Tongue (tissue), 2 donors: Measurements from ENCODE around the gene CDH10. TPM values are rescaled to one million over a fixed set of nuclear protein-coding genes. Genes with fewer than 3 reads are reported as not detected.

Source experiments
- DNase-seq: peaks from one replicate; pipeline ENCODE4 v3.0.0-alpha.2; 2015
- total RNA-seq: library from RNA; depleted of rRNA; stranded (reverse); fragments of >200 nt; gene quantifications from one replicate; pipeline ENCODE4 v1.2.3, GENCODE V29; 2014

Gene CDH10
- total RNA-seq = 2.5 TPM

DNA sequence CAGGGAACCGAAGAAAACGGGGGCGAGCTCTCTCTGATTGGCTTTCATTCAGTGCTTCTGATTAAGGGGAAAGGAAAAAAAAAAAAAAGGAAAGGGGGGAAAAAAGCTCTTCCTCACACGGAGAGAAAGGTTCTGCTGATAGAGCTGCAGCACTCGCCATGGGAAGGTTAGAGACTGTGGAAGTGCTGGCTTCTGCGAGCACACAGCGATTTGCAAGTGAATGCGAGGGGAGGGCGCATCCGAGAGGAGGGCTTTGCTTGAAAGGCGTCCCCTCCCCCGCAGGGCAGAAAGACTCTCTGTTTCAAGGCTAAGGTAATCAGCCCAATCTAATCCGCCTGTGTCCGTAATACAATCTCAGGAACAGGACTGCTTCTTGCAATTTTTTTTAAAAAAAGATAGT is at the start of gene CDH10:
CDH10 (minus strand) TSS at position 218 of the 400 bp plus-strand sequence. CDS start 51,488 bp downstream, outside the sequence.
- peak; percentile 74 for DNase-seq

DNA sequence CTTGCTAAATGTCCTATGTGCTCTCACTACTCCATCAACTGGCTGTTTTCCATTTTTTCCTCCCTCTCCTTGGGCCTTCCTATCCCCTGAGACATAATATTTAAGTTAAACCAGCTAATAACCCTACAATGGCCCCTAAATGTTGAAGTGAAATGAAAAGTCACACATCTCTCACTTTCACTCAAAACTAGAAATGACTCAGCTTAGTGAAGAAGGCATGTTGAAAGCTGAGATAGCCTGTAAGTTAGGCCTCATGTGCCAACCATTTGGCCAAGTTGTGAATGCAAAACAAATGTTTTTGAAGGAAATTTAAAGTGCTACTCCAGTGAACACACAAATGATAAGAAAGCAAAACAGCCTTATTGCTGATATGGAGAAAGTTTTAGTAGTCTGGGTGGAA is 48.8 kb upstream of the CDH10 start:
- no peak for DNase-seq

DNA sequence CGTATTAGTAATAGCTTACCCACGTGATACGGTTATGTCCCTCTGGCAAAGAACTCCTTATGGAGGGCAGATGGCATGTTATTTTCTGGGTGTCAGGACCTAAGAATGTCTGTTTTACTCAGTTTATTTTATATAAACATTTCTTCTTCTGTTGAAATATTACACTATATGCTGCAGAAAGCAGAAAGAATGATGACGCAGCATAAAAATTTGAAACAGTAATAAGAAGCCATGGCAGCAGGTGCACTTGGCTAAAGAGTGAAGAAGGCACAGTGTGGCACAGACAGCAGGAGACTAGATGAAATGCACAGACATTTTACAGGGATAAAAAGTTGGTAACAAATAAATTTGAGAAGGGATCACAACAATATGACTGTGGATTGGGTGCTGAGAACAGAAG is 46.3 kb upstream of the CDH10 start:
- no peak for DNase-seq

DNA sequence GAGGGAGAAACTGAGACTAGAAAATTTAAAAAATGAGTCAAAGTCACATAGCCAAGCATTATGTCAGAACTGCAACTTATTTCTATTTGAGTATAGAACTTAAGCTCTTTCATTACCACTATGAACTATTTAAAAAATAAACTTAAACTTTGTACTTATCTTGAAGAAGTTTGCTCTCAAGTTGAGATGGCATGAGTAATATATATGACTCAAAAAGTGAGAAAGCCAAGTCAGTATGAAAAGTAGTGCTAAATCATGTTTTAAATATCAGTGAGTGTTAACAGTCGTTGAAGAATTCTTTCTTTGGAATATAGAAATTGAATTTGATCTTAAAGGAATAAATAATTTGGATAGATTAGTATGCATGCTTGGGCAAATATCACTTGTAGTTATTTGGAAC is 36.3 kb upstream of the CDH10 start:
- no peak for DNase-seq

DNA sequence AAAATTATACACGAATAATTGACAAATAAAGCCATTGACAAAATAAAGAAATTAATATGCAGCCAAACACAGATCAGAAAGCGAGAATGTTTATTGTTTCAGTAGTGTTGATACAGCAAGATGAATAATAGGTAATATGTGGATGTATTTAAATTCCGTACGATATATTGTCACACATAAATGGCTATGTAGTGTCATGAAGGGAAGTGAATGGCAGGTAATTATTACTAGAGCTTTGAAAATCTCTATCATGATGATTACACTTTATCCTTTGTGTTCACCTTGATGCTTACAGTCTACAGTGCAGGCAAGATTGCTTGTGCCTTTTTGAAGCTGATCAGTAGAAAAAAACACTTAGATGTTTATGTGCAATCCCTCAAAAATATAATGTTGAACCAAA is 23.3 kb upstream of the CDH10 start:
- no peak for DNase-seq

DNA sequence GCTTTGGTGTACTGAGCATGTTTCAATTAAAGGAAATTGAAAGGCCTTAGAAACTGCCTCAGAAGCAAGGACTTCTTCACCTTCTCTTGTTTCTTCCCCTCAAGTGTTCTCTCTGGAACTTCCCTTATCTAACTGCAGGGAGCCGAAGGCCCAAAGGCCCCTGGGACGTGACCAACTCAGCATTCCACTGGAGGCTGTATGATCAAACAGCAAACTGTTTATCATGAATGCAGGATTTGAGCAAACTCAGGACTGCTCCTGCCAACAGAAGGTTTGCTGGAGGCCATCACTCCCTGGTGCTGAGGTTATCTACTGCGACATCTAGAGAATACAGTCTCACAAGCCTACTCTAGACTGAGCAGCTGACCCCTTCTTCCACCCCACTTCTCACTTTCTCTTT is 4.8 kb upstream of the CDH10 start:
- no peak for DNase-seq

DNA sequence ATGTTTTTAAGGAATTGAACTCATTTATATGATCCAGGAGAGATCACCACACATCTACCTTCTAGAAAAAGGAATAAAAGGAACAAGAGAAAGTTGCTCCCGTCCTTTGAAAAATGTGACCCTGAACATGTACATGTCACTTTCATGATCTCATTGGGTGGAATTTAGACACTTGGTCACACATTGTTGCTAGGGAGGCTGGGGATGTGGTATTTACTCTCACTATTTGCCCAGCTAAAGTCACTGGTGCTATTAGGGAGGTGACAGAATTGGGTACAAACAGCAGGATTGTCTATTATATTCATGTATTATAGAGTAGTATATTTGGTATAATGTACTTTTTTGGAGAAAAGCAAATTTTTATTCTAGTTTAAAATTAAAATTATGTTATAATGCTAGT is 2.1 kb upstream of the CDH10 start:
- DNase-seq = no peak

DNA sequence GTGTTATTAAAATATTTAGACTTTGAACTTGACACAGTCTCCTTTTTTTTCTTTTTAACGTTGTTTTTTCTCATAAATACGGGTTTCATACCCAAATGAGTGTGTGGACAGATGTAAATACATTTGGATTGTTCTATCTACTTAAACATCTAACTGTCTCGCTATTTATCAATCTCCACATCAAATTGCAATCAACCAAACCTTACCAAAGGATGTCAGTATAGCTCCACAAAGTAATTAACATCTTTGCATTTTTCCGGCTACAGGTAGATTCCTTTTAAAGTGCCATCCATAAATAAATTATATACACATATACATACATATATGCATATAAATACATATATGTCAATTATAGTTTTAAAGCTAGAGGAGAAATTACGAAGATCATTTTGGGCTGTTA is 705 bp upstream of the CDH10 start:
- DNase-seq = no peak

DNA sequence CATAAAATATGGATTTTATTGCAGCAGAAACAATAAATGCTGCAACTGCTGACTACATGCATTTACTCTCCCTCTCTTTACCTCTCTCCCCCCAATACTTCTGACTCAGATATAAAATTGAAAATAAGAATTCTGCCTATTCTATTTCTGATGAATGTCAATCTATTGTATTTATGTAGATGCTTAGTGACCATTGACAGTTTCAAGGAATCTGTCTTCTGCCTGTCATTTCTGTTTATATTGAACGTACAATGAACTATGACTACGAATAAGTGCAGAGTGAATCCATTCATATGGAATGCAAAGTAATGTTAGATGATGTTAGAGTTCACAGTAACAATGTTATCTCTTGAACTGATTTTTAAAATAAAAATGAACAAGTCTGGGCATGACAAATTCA is 898 bp downstream of the CDH10 start:
- DNase-seq = no peak

DNA sequence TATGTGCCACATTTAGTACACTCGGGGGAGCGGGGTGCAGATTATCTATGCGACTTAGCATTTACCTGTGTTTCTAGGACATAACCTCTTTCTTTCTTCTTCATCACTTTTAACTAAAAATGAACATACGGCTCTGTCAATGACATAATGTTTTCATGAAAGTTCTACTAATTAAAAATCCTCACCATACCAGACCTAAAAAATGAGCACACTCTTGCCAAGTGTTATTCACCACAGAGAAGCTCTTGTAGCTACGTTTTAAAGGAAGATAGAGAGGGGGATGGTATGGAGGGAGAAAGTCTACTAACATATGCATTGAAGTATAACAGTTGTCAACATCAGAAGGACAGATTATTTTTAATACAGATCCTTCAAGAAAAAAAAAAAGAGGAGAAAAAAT is 1.6 kb downstream of the CDH10 start:
- no peak for DNase-seq

DNA sequence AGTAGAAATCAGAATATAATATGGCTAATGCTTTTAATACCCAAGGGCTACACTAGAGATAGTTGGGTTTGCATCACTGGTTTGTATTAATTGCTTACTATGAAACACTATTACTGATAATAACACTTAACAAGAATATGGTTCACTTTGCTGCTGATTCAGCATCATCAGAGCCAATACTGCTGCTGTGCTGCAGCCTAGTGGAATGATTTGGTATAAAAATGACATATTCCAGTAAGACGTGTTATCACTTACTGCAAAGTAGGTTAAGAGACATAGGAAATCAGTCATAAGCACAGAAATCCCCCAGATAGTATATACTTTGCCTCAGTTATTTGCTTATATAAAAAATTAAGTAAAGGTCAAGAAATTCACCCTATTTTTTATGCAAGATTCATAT is 2.8 kb downstream of the CDH10 start:
- peak; percentile 47 for DNase-seq

DNA sequence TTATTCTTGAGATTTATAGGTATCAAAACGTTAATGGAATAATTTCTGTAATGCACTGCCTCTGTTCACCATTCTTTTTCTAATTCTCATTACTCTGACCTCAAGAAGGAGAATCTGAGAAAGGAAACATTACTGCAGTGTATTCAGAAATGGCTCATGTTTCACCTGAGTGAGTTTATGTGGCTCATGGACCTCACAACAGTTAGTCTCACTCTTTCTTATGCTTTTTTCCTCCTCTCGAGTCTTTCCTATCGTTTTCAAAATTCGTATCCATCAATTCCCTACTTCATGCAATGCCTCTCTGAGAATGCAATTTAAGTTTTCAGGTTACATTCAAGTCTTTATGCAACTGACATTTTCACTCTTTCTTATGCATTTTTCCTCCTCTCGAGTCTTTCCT is 9.6 kb downstream of the CDH10 start:
- no peak for DNase-seq

DNA sequence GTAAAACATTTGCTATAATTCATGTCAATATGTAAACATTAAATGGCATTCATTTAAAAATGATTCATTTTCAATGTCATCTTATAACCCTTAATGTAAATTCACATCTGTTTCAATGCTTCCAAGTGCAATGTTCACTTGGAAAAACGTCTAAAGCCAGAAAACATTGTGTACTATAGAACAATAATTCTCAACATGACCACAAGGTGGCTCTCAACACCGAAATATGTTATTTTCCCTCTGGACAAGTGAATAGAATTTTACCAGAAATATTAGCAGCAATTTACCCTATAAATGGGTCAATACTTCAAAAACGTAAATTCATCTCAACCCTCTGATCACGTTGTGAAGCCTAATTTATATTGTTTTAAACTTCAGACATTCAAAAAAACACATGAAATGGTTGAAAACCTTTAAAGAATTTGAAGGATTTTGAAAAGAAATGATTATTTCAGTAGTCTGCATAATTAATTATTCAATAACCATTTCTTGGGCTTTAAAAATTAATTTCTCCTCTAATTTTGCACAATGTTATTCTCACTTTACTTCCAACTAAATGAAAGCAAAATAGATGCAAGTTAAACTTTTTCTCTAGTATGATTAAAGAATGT is 11.0 kb downstream of the CDH10 start:
- DNase-seq = peak; percentile 77

DNA sequence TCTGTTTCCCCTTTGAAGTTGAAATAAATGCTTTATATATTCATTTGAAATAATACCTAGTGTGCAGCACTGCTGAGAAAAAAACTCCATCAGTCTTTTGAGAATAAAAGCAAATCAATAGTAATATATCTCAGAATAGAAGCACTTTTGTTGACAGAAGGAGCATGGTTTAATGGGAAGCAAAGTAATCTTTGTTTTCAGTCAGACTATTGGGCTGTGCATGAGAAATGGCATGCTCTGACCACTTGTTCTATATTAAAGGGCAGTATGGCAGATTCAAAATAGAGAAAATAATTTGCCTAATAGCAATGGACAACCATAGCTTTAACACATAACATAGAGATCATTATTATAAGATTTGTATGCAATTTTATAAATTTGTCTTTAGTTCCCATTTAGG is 12.4 kb downstream of the CDH10 start:
- DNase-seq = no peak

DNA sequence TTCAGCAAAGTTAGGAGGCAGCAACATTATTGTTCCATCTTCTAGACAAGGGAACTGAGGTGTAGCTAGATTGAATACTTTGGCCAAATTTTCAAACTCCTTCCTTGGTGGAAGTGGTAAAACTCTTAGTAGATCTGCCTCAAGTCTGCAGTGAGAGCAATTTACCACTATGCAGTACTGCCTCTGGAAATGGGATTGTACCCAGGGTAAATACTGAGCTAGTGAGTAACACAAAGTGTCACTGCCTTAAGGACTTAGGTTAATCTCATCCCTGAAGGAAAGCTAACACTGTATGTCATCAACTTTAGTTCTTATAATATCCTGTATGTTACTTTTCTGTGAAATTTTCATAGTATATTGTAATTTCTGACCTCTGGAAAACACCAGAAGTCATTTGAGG is 13.9 kb downstream of the CDH10 start:
- no peak for DNase-seq

DNA sequence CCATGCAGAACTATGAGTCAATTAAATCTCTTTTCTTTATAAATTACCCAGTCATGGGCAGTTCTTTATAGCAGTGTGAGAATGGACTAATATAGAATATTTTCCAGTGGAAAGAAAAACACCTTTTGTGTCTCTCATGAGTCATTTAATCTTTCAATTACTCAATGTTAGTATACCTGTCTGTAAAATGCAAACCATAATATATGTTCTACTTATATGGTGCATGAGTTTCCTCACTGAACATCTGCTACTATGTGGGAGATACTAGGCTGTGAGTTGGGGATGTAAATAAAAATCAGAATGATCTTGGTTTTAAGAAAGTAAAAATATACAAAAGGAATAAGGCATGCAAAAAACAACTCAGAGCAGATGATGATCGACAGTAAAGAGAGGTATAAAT is 15.0 kb downstream of the CDH10 start:
- DNase-seq = no peak

DNA sequence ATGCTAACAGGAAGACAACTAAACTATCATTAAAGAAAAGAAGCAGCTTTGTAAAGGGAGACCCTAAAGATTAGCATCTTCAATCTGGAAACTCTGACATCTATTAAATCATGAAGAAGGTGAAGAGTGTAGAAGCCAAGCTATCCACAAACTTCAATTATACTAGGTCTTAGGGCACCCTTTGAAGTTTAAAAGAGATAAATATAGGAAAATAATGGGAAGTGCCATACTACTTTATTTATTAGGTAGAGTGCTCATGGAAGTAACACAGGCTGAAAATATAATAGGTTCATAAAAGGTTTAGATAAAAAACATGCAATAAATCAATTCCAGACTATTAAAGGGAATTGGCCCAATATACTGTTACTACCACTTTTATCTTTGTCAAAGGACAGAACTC is 19.9 kb downstream of the CDH10 start:
- DNase-seq = no peak

DNA sequence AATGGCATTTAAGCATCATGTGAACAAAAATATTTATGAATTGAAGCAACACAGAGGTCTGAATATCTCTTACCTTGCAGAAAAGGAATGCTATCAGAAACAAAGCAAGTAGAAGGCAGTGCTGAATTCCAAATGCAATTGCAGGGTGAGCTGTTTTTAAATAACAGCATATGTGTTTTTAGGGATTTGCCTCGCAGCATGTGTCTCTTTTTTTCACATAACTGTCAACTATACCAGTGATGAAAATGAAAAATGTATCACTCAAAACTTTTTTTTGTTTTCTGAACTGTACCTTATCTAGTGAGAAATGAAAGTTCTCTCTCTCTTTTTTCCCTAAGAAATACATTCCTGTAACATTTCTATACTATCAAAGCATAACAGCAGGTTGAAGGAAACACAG is 21.2 kb downstream of the CDH10 start:
- DNase-seq = no peak

DNA sequence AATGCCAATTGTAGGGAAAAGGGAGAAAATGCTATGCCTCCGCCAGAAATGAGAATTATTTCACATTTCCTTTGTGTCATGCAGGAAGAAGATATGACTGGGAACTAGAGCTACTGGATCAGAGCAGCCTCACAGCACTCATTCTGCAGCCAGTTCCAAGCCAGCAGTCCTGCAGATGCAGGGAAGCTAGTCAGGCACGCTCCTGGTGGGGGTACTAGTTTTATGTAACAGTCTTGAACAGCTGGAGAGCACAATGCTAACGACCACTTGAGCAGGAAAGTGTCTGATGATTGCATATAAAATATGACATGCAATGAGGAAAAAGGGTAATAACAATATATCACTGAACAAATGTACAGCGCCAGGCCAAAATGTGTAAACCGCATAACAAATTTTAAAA is 21.7 kb downstream of the CDH10 start:
- peak; percentile 38 for DNase-seq

DNA sequence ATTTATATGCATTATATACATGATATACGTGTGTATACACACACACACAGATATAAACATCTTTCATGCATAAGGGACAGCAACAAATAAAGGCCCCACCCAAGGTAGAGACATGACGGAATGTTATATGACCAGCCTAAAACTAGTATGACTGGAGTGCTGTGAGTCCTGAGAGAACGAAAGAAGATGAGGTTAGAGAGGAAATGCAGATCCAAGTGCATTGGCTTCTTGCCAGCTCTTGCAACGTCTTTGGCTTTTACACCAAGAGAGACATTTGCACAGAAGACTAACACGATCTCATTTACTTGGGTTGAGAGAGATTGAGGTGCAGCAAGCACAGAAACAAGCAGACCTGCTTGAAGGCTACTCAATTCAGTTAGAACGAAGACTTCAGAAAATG is 23.0 kb downstream of the CDH10 start:
- DNase-seq = peak; percentile 82

DNA sequence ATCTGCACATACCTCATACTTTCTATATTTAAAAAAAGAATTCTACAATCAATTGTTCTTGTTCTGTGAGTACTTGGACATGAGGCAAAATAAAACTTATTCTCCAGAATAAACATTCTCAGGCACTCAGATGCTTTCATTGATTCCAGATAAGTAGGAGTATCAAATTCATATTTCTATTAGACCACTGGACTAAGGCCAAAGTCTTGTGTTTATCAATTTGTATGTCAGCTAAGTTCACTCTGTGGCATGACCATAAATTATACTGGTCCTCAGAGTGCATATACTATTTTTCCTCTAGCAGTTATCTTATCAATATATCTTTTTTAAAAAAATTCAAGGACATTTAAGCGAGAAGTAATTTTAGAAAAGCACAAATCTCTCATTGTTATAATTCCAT is 28.2 kb downstream of the CDH10 start:
- no peak for DNase-seq

DNA sequence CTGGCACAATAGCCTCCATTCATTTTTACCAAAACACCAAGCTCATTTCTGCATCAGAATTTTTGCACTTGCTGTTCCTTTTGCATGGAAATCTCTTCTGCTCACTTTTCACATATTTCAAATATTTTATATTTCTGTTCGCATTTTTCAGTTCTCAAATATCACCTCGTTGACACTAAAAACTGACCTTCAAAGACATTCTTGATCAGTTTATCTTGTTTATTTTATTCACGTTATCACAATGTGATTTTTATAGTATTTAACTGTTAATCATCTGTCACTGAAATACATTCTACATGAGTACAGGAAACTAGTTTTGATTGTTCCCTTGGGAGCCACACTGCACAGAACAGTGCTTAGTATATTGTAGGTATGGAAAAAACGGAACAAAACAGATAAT is 29.6 kb downstream of the CDH10 start:
- no peak for DNase-seq

DNA sequence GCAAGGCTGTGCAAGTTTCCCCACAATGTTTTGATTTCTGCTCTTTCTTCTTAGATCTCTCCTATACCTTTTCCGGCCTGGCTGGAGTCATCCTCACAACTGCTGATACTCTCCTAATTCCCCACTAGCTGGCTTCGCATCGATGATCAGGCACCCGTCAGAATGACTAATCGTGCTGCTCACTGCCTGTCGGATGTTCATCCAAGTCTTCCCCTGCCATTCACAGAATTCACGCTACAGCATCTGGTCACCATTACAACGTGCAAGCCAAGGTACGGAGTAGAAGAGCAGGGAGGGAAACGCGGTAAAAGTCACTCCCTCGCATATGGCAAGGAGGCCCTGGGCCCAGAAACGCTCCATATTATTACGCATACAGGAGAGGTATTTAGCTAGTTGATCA is 35.1 kb downstream of the CDH10 start:
- DNase-seq = no peak

DNA sequence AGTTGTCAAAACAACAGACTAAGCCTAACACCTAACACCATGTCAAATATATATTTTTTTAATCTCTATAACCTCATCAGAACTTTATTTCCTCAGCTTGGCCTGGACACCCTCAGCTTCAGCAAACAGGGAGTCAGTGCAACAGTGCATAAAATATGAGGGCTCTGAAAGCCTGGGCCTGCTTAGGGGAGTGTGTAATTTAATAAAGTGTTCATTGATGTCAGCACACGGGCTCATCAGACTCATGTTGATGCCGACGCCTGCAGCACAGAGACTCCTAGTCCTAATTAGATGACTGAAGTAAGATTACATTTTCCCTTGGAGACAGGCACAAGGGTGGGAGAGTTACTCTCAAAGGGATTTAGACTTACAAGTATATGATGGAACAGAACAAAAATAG is 37.8 kb downstream of the CDH10 start:
- peak; percentile 13 for DNase-seq

DNA sequence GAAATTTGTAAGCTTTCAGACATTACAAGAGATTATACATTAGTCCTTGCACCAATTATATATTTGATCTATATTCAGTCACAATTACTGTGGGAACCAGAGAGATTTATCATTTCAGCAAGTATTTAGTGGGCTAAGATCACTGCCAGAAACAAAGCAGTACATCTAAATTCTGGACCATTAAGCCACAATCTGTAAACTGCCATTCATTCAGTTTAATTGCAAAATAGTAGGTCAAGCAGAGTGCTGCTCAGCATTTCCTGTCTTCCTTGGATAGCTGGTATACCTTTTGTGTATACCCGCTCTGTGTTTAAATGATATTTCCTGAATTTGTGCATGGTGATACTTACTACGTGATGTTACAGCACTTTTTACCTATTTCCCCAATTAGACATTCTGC is 42.6 kb downstream of the CDH10 start:
- DNase-seq = no peak
